Measurements from ENCODE around the gene RPL37A. TPM values are rescaled to one million over a fixed set of nuclear protein-coding genes. Genes with fewer than 3 reads are reported as not detected.
A peak's percentile ranks its signal among the peaks of the same experiment; 100 is the strongest.

Gene RPL37A
- total and polyA plus RNA-seq, 4 donors = 2,015 to 4,048 (median 2,822) TPM

GRCh38 chr2:216546241-216546640 lies 47.6 kb downstream of the RPL37A start:
- Histone ChIP-seq H3K36me3 (ENCODE audit: control insufficient read depth in 4 of 4, insufficient read depth in 4 of 4, low read length in 4 of 4) (no peaks in the 10 kb centered on the region), H3K4me3 (no peak overlapping the region), H3K4me1 (ENCODE audit: control insufficient read depth in 5 of 5, insufficient read depth in 5 of 5, low read length in 5 of 5) (peaks cover 0 to 5% (median 3%) of the 10 kb centered on the region in 5 donors), H3K27ac (ENCODE audit: low read depth in 1 of 2, low read length in 1 of 2) (no peak overlapping the region), H3K27me3 (ENCODE audit: control insufficient read depth in 3 of 3, insufficient read depth in 3 of 3, low read length in 2 of 3) (no peaks in the 10 kb centered on the region), H3K9ac (ENCODE audit: insufficient read depth in 1 of 2, low read length in 2 of 2) (no peak overlapping the region), H3K9me3 (ENCODE audit: control insufficient read depth in 4 of 4, insufficient read depth in 3 of 4, low read length in 3 of 4) (no peaks in the 10 kb centered on the region)
- no peak for TF ChIP-seq CTCF (IDR thresholded peaks at IDR 0.05; ENCODE audit: control extremely low read depth, extremely low read depth)
- DNase-seq (no peak), ATAC-seq (ENCODE audit: insufficient read depth, low FRiP score) (no peak)
- 78 to 80% methylated on average over 3 of the region's 3 CpGs for WGBS, 2 donors

- H3K36me3 ChIP-seq (ENCODE audit: control insufficient read depth in 4 of 4, insufficient read depth in 4 of 4, low read length in 4 of 4) = no peaks in the 10 kb centered on the region
- H3K27ac ChIP-seq (ENCODE audit: low read depth in 1 of 2, low read length in 1 of 2) = peak overlapping the region in 1 of 2 donors; percentile 84
- H3K9ac ChIP-seq (ENCODE audit: insufficient read depth in 1 of 2, low read length in 2 of 2) = no peak overlapping the region
- no peaks in the 10 kb centered on the region for H3K27me3 ChIP-seq (ENCODE audit: control insufficient read depth in 3 of 3, insufficient read depth in 3 of 3, low read length in 2 of 3)
- no peaks in the 10 kb centered on the region for H3K9me3 ChIP-seq (ENCODE audit: control insufficient read depth in 4 of 4, insufficient read depth in 3 of 4, low read length in 3 of 4)
- H3K4me1 ChIP-seq (ENCODE audit: control insufficient read depth in 5 of 5, insufficient read depth in 5 of 5, low read length in 5 of 5) = peaks cover 0 to 8% (median 3%) of the 10 kb centered on the region in 5 donors
- DNase-seq (no peak), ATAC-seq (ENCODE audit: insufficient read depth, low FRiP score) (no peak)
- TF ChIP-seq CTCF (IDR thresholded peaks at IDR 0.05; ENCODE audit: control extremely low read depth, extremely low read depth) = no peak
- 85 to 86% methylated on average over 7 of the region's 7 CpGs for WGBS, 2 donors
- H3K4me3 ChIP-seq = no peak overlapping the region
Observed at GRCh38 chr2:216546641-216547403, 48.2 kb downstream of the RPL37A start.

- Histone ChIP-seq H3K4me1 (ENCODE audit: control insufficient read depth in 5 of 5, insufficient read depth in 5 of 5, low read length in 5 of 5) (peaks cover 0 to 8% (median 5%) of the 10 kb centered on the region in 5 donors), H3K27me3 (ENCODE audit: control insufficient read depth in 3 of 3, insufficient read depth in 3 of 3, low read length in 2 of 3) (no peaks in the 10 kb centered on the region), H3K27ac (ENCODE audit: low read depth in 1 of 2, low read length in 1 of 2) (peak overlapping the region in 1 of 2 donors; percentile 12), H3K4me3 (no peak overlapping the region), H3K36me3 (ENCODE audit: control insufficient read depth in 4 of 4, insufficient read depth in 4 of 4, low read length in 4 of 4) (no peaks in the 10 kb centered on the region), H3K9ac (ENCODE audit: insufficient read depth in 1 of 2, low read length in 2 of 2) (no peak overlapping the region), H3K9me3 (ENCODE audit: control insufficient read depth in 4 of 4, insufficient read depth in 3 of 4, low read length in 3 of 4) (no peaks in the 10 kb centered on the region)
- no peak for TF ChIP-seq CTCF (IDR thresholded peaks at IDR 0.05; ENCODE audit: control extremely low read depth, extremely low read depth)
- DNase-seq (no peak), ATAC-seq (ENCODE audit: insufficient read depth, low FRiP score) (no peak)
- WGBS, 2 donors = 80 to 92% methylated on average over 5 of the region's 5 CpGs
Observed at GRCh38 chr2:216548901-216549331, 50.3 kb downstream of the RPL37A start.
